ENCODE data around the gene MMP2. TPM values are rescaled to one million over a fixed set of nuclear protein-coding genes. Genes with fewer than 3 reads are reported as not detected.

MMP2 gene
- total and polyA plus RNA-seq, 10 of the 15 experiments (the other 5 are each of a cell fraction or from before 2014, with no cell fraction given), result 0.37 to 0.80 (median 0.59) TPM; not detected in 7

DNA sequence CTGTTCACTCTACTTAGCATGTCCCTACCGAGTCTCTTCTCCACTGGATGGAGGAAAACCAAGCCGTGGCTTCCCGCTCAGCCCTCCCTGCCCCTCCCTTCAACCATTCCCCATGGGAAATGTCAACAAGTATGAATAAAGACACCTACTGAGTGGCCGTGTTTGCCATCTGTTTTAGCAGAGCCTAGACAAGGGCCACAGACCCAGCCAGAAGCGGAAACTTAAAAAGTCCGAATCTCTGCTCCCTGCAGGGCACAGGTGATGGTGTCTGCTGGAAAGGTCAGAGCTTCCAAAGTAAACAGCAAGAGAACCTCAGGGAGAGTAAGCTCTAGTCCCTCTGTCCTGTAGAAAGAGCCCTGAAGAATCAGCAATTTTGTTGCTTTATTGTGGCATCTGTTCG, 27.1 kb downstream of the MMP2 start:
- ChIA-PET SMC1A (ENCODE audit: uncharacterized antibody, unreplicated experiment) (no interaction called here), POLR2A (no interaction called here), CTCF (interaction anchor here (1.2 kb wide), 1 partner anchor 9 kb away, joined by 3 read pairs; no protein-coding TSS in a partner anchor), RAD21 (ENCODE audit: unreplicated experiment) (no interaction called here)
- Histone ChIP-seq H3K4me1 (ENCODE audit: control insufficient read depth, insufficient read depth, low read length) (no peaks in the 10 kb centered on the region), H3K4me3 (no peak overlapping the region), H3K27ac (ENCODE audit: control insufficient read depth, insufficient read depth) (no peak overlapping the region), H3K79me2 (ENCODE audit: control insufficient read depth, insufficient read depth, low read length) (no peaks in the 10 kb centered on the region), H3K4me2 (ENCODE audit: control insufficient read depth, insufficient read depth) (no peak overlapping the region), H4K20me1 (ENCODE audit: control insufficient read depth, insufficient read depth) (no peaks in the 10 kb centered on the region), H3K9me3 (replicated peaks; ENCODE audit: control insufficient read depth, insufficient read depth, low read length) (no peaks in the 10 kb centered on the region), H3K27me3 (replicated peaks in 1 of 2; ENCODE audit: control insufficient read depth in 2 of 2, insufficient read depth in 2 of 2, low read length in 1 of 2) (no peaks in the 10 kb centered on the region; a peak in 1 of 4 replicates), H3K9ac (ENCODE audit: control insufficient read depth, insufficient read depth, low read length) (no peak overlapping the region), H3K36me3 (ENCODE audit: control insufficient read depth in 2 of 2, insufficient read depth in 2 of 2, low read length in 1 of 2) (no peaks in the 10 kb centered on the region), H2AFZ (ENCODE audit: control insufficient read depth, low read depth, low read length) (no peak overlapping the region)
- intact Hi-C loops (cut with micrococcal nuclease; ENCODE audit: unreplicated experiment) (no loop called here), in situ Hi-C loops (cut with MboI) (no loop called here)
- no TSS peak for BruUV-seq (replicated peaks)
- FAIRE-seq (no peak), ATAC-seq (no peak), DNase-seq (ENCODE audit: low read depth, low spot score) (no peak)
- WGBS (ENCODE audit: insufficient coverage, insufficient replicate concordance, low lambda C conversion rate, missing lambda C conversion rate), result 14% methylated on average over 7 of the region's 7 CpGs
- TF ChIP-seq NFIC (IDR thresholded peaks at IDR 0.05; ENCODE audit: low read depth, low read length) (no peak), IKZF1 (conservative IDR thresholded peaks at IDR 0.05) (no peak), YY1 (IDR thresholded peaks at IDR 0.05; ENCODE audit: low read depth, low read length) (no peak), ZSCAN29 (IDR thresholded peaks at IDR 0.05) (no peak), TCF3 (IDR thresholded peaks at IDR 0.05; ENCODE audit: borderline replicate concordance, insufficient read depth, low read depth, low read length) (no peak), SMC3 (IDR thresholded peaks at IDR 0.05; ENCODE audit: borderline replicate concordance, low read length) (no peak), NFYA (IDR thresholded peaks at IDR 0.05; ENCODE audit: borderline replicate concordance, low read depth, low read length) (no peak), SUPT20H (IDR thresholded peaks at IDR 0.05; ENCODE audit: borderline replicate concordance, control insufficient read depth, low read depth, low read length) (no peak), CBX3 (IDR thresholded peaks at IDR 0.05; ENCODE audit: borderline replicate concordance, low read depth) (no peak), GABPA (IDR thresholded peaks at IDR 0.05; ENCODE audit: low read depth) (no peak), STAT1 (conservative IDR thresholded peaks at IDR 0.05) (no peak), NFYB (IDR thresholded peaks at IDR 0.05; ENCODE audit: insufficient read depth, low read depth, low read length) (no peak), BCL11A (IDR thresholded peaks at IDR 0.05; ENCODE audit: low read depth, low read length) (no peak), EED (IDR thresholded peaks at IDR 0.05; ENCODE audit: low read depth) (no peak), CREB1 (IDR thresholded peaks at IDR 0.05; ENCODE audit: low read depth) (no peak)
- TF ChIP-seq, protein P1, sequence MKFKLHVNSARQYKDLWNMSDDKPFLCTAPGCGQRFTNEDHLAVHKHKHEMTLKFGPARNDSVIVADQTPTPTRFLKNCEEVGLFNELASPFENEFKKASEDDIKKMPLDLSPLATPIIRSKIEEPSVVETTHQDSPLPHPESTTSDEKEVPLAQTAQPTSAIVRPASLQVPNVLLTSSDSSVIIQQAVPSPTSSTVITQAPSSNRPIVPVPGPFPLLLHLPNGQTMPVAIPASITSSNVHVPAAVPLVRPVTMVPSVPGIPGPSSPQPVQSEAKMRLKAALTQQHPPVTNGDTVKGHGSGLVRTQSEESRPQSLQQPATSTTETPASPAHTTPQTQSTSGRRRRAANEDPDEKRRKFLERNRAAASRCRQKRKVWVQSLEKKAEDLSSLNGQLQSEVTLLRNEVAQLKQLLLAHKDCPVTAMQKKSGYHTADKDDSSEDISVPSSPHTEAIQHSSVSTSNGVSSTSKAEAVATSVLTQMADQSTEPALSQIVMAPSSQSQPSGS (IDR thresholded peaks at IDR 0.05; ENCODE audit: low read length), result no peak
- TF ChIP-seq, protein P2, sequence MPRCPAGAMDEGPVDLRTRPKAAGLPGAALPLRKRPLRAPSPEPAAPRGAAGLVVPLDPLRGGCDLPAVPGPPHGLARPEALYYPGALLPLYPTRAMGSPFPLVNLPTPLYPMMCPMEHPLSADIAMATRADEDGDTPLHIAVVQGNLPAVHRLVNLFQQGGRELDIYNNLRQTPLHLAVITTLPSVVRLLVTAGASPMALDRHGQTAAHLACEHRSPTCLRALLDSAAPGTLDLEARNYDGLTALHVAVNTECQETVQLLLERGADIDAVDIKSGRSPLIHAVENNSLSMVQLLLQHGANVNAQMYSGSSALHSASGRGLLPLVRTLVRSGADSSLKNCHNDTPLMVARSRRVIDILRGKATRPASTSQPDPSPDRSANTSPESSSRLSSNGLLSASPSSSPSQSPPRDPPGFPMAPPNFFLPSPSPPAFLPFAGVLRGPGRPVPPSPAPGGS (IDR thresholded peaks at IDR 0.05; ENCODE audit: borderline replicate concordance, insufficient read depth, low read depth, low read length, poor library complexity, severe bottlenecking), result no peak
- TF ChIP-seq, protein P3, sequence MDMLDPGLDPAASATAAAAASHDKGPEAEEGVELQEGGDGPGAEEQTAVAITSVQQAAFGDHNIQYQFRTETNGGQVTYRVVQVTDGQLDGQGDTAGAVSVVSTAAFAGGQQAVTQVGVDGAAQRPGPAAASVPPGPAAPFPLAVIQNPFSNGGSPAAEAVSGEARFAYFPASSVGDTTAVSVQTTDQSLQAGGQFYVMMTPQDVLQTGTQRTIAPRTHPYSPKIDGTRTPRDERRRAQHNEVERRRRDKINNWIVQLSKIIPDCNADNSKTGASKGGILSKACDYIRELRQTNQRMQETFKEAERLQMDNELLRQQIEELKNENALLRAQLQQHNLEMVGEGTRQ (IDR thresholded peaks at IDR 0.05; ENCODE audit: borderline replicate concordance, low read depth, low read length), result no peak
- TF ChIP-seq, protein P4, sequence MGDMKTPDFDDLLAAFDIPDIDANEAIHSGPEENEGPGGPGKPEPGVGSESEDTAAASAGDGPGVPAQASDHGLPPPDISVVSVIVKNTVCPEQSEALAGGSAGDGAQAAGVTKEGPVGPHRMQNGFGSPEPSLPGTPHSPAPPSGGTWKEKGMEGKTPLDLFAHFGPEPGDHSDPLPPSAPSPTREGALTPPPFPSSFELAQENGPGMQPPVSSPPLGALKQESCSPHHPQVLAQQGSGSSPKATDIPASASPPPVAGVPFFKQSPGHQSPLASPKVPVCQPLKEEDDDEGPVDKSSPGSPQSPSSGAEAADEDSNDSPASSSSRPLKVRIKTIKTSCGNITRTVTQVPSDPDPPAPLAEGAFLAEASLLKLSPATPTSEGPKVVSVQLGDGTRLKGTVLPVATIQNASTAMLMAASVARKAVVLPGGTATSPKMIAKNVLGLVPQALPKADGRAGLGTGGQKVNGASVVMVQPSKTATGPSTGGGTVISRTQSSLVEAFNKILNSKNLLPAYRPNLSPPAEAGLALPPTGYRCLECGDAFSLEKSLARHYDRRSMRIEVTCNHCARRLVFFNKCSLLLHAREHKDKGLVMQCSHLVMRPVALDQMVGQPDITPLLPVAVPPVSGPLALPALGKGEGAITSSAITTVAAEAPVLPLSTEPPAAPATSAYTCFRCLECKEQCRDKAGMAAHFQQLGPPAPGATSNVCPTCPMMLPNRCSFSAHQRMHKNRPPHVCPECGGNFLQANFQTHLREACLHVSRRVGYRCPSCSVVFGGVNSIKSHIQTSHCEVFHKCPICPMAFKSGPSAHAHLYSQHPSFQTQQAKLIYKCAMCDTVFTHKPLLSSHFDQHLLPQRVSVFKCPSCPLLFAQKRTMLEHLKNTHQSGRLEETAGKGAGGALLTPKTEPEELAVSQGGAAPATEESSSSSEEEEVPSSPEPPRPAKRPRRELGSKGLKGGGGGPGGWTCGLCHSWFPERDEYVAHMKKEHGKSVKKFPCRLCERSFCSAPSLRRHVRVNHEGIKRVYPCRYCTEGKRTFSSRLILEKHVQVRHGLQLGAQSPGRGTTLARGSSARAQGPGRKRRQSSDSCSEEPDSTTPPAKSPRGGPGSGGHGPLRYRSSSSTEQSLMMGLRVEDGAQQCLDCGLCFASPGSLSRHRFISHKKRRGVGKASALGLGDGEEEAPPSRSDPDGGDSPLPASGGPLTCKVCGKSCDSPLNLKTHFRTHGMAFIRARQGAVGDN (IDR thresholded peaks at IDR 0.05), result no peak

Measured in GM12878 (cell line).